Hair follicle dermal papilla cell (primary cell): ENCODE data around the gene KLC1. TPM values are rescaled to one million over a fixed set of nuclear protein-coding genes. Genes with fewer than 3 reads are reported as not detected.

Experiments used
- small RNA-seq: library from RNA; depleted of rRNA; stranded (forward); fragments of <200 nt; gene quantifications from one replicate; pipeline ENCODE3, GENCODE V24; 2012
- total RNA-seq: library from RNA; depleted of rRNA; stranded (reverse); fragments of >200 nt; gene quantifications from 2 replicates; pipeline ENCODE4 v1.2.3, GENCODE V29; 2012

Gene KLC1
- total RNA-seq, result 200 and 223 TPM in 2 replicates

DNA sequence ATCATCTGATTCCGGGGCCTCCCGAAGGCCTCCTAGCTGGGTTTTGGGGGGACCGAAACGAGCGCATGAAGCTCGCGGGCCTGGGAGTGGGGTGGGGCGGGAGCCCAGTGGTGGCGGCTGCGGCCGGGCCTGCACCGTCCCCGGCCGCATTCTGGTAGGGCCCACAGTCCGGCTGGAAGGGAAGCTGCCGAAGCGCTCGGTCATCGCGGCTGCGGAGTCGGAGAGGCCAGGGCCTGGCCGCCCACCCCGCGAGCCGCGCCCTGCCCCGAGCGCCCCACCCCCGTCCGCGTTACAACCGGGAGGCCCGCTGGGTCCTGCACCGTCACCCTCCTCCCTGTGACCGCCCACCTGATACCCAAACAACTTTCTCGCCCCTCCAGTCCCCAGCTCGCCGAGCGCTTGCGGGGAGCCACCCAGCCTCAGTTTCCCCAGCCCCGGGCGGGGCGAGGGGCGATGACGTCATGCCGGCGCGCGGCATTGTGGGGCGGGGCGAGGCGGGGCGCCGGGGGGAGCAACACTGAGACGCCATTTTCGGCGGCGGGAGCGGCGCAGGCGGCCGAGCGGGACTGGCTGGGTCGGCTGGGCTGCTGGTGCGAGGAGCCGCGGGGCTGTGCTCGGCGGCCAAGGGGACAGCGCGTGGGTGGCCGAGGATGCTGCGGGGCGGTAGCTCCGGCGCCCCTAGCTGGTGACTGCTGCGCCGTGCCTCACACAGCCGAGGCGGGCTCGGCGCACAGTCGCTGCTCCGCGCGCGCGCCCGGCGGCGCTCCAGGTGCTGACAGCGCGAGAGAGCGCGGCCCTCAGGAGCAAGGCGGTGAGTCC is at the start of gene KLC1:
Gene KLC1 (plus strand): TSS at position 528 of the 819 bp plus-strand sequence. CDS start 25,354 bp downstream, outside the sequence.

DNA sequence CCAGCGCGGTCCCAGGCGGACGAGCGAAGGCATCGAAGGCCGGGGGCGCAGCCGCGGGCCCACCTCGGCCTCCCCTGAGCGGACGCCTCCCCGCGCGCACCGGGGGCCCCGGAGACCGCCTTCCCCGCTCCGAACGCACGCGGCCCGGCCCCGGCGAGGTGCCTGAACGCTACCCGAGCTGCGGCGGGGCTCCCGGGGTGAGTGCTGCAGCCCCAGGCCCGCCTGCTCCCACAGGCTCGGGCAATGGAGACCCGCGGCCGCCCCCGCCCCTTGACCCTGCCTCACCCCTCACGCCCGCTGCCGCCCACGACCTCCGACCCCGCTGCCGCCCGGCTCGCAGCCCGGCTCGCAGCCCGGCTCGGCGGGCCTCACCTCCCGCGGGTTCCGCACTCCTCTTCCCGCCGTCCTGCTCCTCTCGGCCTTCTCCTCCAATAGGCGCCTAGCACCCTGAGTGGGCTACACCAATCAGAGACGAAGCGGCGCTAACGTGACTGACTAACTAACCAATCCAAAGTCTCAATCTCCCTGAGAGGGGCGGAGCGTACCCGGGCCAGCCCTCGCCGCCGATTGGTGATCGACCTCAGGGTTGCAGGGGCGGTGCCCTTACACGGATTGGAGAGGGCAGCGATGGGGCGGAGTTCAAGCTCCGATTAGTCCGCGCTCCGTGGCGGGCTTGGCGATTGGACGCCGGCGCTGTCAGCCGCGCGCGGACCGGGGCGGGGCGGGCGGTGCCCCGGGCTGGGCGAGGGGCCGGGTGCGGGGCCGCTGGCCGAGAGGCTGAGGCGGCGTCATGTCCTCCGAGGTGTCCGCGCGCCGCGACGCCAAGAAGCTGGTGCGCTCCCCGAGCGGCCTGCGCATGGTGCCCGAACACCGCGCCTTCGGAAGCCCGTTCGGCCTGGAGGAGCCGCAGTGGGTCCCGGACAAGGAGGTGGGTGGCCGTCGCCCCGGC is 86.3 kb downstream of the KLC1 start, which contains the start of the genes XRCC3 and ZFYVE21:
Gene XRCC3 (minus strand): TSS at position 400 of the 949 bp plus-strand sequence. CDS start 4,364 bp downstream, outside the sequence.
Gene ZFYVE21 (plus strand): TSS at position 759 of the 949 bp plus-strand sequence. CDS start 32 bp downstream, at position 791.

Small RNAs within 50 kb of the gene (small RNA-seq; reads per million reads assigned to genes)
- gene RF00019, result not detected

Other genes with a start within 250 kb of the KLC1 start
- 84.8 and 103 TPM in 2 replicates for gene MARK3, start 243.8 kb upstream of the KLC1 start, total RNA-seq
- gene CKB, start 106.4 kb upstream of the KLC1 start, total RNA-seq, result 20.8 and 28.4 TPM in 2 replicates
- 11.9 and 13.8 TPM in 2 replicates for gene TRMT61A, start 100.0 kb upstream of the KLC1 start, total RNA-seq
- 33.6 and 34.4 TPM in 2 replicates for gene BAG5, start 66.6 kb upstream of the KLC1 start, total RNA-seq
- 20.4 and 22.6 TPM in 2 replicates for gene COA8, start 66.3 kb upstream of the KLC1 start, total RNA-seq
- gene XRCC3, start 86.2 kb downstream of the KLC1 start, total RNA-seq, result 2.3 and 4.0 TPM in 2 replicates
- gene ZFYVE21, start 86.6 kb downstream of the KLC1 start, total RNA-seq, result 35.0 and 45.5 TPM in 2 replicates
- gene PPP1R13B, start 218.4 kb downstream of the KLC1 start, total RNA-seq, result 2.6 and 2.8 TPM in 2 replicates